DMS53 treated with DMSO at 0.1 percent for 48 hours (cell line): ENCODE measurements around the gene SPACA5.
"Not testable (repeated sequence)": the region's sequence is repeated elsewhere in the genome, so short reads cannot be mapped to it uniquely, and the experiment has no call there.

Experiments
- DNase-seq: peaks from one replicate; lab custom pipeline; 2025; ENCODE audit not compliant: unreplicated experiment; lab: John Stamatoyannopoulos, UW

SPACA5 gene

DNA sequence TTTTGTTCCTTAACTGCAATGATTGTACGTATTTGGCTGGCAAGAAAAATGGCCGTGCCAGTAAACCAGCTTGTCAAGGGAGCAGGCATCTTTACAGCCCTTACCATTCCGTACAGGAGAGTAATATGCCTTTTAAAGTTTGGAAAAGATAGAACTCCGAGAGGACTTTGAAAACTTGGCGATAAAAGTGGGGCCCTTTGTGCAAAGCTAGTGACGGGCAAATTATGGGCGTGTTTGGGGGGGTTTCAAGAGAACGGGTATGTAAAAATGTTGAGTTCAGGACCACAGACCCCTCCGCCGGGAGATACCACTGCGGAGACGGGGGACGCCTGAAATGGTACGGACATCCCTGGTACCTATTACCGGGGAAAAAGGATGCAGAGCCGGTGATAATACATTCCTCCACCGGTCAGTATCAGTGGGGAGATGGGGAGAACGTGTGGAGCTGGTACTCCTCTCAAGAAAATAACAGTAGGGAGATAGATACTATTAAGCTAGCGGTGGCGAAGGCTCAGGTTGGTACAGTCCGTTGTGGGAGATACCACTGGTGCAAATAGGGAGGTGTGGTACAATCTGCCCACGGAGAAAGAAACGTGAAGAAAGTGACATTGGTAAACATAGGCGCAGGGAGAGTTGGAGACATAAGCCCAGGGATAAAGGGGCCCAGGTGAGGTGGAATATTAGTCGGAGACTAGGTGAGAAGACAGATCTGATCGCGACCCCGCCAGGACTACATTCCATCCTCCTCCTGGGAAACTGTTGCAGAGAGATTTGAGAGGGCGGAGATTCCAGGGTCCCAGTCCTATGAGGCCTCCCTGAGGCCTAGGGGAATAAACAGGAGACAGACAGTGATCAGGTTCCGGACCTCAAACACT lies 14.5 kb downstream of the SPACA5 start:
- DNase-seq, result peak; percentile 84

GRCh38 chrX:48022100-48022499 lies 15.3 kb downstream of the SPACA5 start:
- no peak for DNase-seq

DNA sequence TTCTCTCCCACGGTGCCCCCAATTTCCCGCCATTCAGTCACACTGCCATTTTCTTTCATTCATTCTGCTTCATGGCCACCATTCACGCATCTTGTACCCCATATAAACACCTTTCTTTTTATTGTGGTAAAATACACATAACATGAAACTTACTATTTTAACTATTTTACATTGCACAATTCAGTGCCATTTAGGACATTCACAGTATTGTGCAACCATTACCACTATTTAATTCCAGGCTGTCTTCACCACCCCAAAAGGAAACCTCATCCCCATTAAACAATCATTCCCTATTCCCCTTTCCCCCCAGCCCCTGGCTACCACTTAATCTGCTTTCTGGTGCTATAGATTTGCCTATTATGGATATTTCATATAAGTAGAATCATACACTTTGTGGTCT lies 15.9 kb downstream of the SPACA5 start:
- DNase-seq, result no peak

- peak; percentile 35 for DNase-seq
These were observed 18.8 kb downstream of the SPACA5 start for GRCh38 chrX:48025561-48025960.

GRCh38 chrX:48027545-48027944 lies 20.8 kb downstream of the SPACA5 start:
- not testable (repeated sequence) for DNase-seq

DNA sequence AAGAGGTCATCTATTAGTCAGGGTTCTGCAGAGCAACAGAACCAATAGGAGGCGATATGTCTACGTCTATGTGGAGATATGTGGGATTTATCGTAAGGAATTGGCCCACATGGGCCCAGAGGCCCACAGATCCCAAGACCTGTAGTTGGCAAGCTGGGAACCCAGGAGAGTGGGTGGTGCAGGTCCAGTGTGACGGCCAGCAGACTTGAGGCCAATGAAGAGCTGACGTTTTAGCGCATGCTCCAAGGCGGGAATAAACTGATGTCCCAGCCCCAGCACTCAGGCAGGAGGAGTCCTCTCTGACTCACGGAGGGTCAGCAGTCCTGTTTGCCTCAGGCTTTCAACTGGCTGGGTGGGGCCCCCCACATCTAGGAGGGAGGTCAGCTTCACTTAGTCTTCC lies 21.3 kb downstream of the SPACA5 start:
- no peak for DNase-seq

- DNase-seq, result no peak
These were observed 23.4 kb downstream of the SPACA5 start for GRCh38 chrX:48030237-48030636.

DNA sequence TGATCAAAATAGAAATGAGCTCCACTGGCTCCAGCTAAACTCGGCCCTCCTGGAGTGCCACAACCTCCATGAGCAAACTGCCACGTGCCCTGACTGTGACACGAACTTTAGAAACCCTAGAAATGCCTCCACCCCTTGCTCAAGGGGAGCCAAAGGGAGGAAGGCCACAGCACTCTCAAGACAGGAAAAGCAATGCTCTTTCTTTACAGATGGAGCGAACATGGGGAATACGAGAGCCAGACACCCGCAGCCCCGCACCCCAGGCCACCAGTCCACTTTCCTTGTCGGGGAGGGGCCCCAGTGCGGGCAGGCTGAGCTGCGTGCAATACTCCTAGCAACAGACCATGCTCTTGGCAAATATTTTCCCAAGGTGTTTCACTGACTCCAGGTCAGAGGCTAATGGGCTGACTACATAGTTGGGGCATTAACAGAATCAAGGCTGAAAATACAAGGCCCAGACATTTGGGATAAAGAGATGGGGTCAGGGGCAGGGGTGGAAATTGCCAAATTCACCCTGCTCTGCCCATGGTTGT lies 23.9 kb downstream of the SPACA5 start:
- DNase-seq, result not testable (repeated sequence)

- DNase-seq, result no peak
These were observed 29.1 kb downstream of the SPACA5 start for GRCh38 chrX:48035891-48036290.

DNA sequence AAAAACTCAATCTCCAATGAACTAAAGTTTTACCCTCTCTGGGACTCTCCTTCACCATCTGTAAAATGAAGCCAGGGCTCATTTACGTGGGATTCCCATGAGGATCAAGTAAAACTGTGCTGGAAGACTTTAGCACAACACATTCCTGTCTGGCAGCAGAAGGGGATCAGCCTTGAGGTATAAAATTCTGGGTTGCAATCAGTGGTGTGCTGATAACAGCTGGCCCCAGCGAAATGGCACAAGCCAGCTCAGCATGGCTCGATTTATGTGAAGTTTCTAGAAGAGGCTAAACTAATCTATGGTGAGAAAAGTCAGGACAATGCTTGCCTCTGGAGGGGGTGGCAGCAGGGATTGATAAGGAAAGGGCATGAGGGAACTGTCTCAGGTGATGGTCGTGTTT lies 36.3 kb downstream of the SPACA5 start:
- no peak for DNase-seq

DNA sequence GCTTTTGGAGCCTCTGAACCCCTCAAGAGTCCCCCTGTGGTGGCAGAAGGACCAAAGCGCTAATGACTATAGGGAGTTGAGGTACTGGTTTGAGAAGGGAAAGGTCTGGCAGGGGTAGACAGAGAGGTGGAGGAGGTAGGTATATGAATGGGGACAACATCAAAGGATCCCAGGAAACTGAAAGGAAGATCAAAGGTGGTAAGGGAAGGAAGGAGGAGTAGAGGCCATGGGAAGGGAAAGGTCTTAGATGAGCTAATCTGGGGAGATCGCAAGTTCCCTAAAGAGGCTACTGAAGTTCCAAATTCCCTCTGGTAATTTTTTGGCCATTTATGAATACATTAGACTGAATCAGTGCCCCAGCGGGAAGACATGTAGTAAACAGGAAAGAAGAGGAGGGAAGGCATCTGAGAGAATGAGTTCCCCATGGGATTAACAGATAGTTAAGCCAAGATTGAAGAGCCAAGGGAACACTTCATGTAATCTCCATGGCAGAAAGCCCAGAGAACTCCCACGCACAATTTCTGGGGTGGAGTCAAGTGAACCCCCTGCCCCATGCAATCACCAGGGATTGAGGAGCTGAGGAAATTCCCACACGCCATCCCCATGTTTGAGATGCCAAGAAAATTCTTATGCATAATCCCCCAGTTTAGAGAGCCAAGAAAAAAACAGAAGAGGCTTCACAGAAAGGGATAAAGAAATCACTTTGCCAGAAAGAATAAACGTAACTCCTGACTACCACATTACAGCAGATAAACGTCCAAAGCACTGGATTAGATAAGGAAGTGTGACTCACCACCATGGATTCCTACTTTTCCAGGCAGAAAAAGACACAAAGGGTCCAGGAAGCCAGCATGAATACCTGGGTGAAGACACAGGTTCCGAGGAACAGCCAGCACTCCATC lies 38.9 kb downstream of the SPACA5 start:
- no peak for DNase-seq

GRCh38 chrX:48046846-48047245 lies 40.1 kb downstream of the SPACA5 start:
- no peak for DNase-seq

DNA sequence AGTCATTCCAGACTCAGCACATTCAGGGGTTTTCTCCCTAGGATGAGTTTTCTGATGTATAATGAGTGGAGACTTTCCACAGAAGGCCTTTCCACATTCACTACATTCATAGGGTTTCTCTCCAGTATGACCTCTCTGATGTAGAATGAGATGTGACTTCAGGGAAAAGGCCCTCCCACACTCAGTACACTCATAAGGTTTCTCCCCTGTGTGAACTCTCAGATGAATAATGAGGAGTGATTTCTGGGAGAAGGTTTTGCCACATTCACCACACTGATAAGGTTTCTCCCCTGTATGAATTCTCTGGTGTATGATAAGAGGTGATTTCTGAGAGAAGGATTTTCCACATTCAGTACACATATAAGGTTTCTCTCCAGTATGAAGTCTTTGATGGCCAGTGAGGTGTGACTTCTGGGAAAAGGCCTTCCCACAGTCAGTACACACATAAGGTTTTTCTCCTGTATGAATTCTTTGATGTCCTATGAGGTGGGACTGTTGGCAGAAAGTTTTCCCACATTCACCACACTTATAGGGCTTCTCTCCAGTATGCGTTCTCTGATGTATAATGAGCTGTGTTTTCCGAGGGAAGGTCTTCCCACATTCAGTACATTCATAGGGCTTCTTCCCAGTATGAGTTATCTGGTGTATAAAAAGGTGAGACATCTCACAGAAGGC lies 52.0 kb downstream of the SPACA5 start:
- no peak for DNase-seq

- DNase-seq, result no peak
These were observed 52.5 kb downstream of the SPACA5 start for GRCh38 chrX:48059296-48059639.
